ENCODE data around the gene OBSCN.

Gene OBSCN

GRCh38 chr1:228350831-228351781 is 143.3 kb downstream of the OBSCN start:
- DNase-seq (ENCODE audit: low read depth in 4 of 4, low spot score in 1 of 4) = no peak

- DNase-seq (ENCODE audit: low read depth in 4 of 4, low spot score in 1 of 4) = no peak
Observed at GRCh38 chr1:228351850-228352249, 144.0 kb downstream of the OBSCN start.

- DNase-seq (ENCODE audit: low read depth in 4 of 4, low spot score in 1 of 4) = no peak
Observed at GRCh38 chr1:228352677-228353481, 145.0 kb downstream of the OBSCN start.

GRCh38 chr1:228353601-228354371 is 145.9 kb downstream of the OBSCN start:
- no peak for DNase-seq (ENCODE audit: low read depth in 4 of 4, low spot score in 1 of 4)

- DNase-seq (ENCODE audit: low read depth in 4 of 4, low spot score in 1 of 4) = no peak
Observed at GRCh38 chr1:228354390-228355320, 146.8 kb downstream of the OBSCN start.

- DNase-seq (ENCODE audit: low read depth in 4 of 4, low spot score in 1 of 4) = no peak
Observed at GRCh38 chr1:228356897-228357680, 149.2 kb downstream of the OBSCN start.

GRCh38 chr1:228358039-228358763 is 150.4 kb downstream of the OBSCN start:
- no peak for DNase-seq (ENCODE audit: low read depth in 4 of 4, low spot score in 1 of 4)

GRCh38 chr1:228358764-228359612 is 151.1 kb downstream of the OBSCN start:
- no peak for DNase-seq (ENCODE audit: low read depth in 4 of 4, low spot score in 1 of 4)

GRCh38 chr1:228359613-228360532 is 152.0 kb downstream of the OBSCN start:
- no peak for DNase-seq (ENCODE audit: low read depth in 4 of 4, low spot score in 1 of 4)

GRCh38 chr1:228360533-228361313 is 152.9 kb downstream of the OBSCN start:
- DNase-seq (ENCODE audit: low read depth in 4 of 4, low spot score in 1 of 4) = no peak

GRCh38 chr1:228361314-228362140 is 153.7 kb downstream of the OBSCN start:
- no peak for DNase-seq (ENCODE audit: low read depth in 4 of 4, low spot score in 1 of 4)

- no peak for DNase-seq (ENCODE audit: low read depth in 4 of 4, low spot score in 1 of 4)
Observed at GRCh38 chr1:228362141-228362883, 154.5 kb downstream of the OBSCN start.

- DNase-seq (ENCODE audit: low read depth in 4 of 4, low spot score in 1 of 4) = no peak
Observed at GRCh38 chr1:228362884-228363450, 155.1 kb downstream of the OBSCN start.

- no peak for DNase-seq (ENCODE audit: low read depth in 4 of 4, low spot score in 1 of 4)
Observed at GRCh38 chr1:228363686-228364067, 155.8 kb downstream of the OBSCN start.

Measured in stimulated activated CD4-positive, alpha-beta T cell treated with anti-CD3 and anti-CD28 coated beads, Interleukin-1b, Interleukin-23, amount 100 ng/mL, for 24 hours (primary cell).